OCI-LY3 (cell line): Measurements from ENCODE around the gene LHFPL4.

ENCODE experiments used
- H2AFZ ChIP-seq: fragments of 200-600, 300-600 bp; shearing (Covaris generic); 2 replicates; pipeline ENCODE4 v1.6.0; 2014; ENCODE audit warnings: antibody characterized with exemption, low read depth, low read length
- H3K27ac ChIP-seq: fragments of 200-600, 300-600 bp; sonication (generic); 2 replicates; pipeline ENCODE4 v1.5.1; 2014; ENCODE audit warnings: mild to moderate bottlenecking, low read length, moderate library complexity, mixed read lengths
- H3K27me3 ChIP-seq: fragments of 200-600, 300-600 bp; sonication (generic); 2 replicates; pipeline ENCODE4 v1.6.1; 2014; ENCODE audit warnings: low read depth, low read length, mixed read lengths
- H3K36me3 ChIP-seq: fragments of 200-600, 300-600 bp; sonication (generic); replicated peaks from 2 replicates; pipeline ENCODE3; 2014; ENCODE audit warnings: low read depth, low read length, mixed read lengths
- H3K4me1 ChIP-seq: fragments of 300-600, 200-600 bp; sonication (generic); 2 replicates; pipeline ENCODE4 v1.6.1; 2014; ENCODE audit warnings: low read length, mixed read lengths
- H3K4me2 ChIP-seq: fragments of 200-600, 300-600 bp; sonication (generic); 2 replicates; pipeline ENCODE4 v1.6.1; 2014; ENCODE audit warnings: low read length, mixed read lengths
- H3K4me3 ChIP-seq: fragments of 300-600, 200-600 bp; sonication (generic); 2 replicates; pipeline ENCODE4 v1.5.1; 2014; ENCODE audit warnings: antibody characterized with exemption, mild to moderate bottlenecking, low read length, moderate library complexity
- H3K79me2 ChIP-seq: fragments of 300-600, 200-600 bp; shearing (Covaris generic); 2 replicates; pipeline ENCODE4 v1.6.1; 2014; ENCODE audit warnings: mild to moderate bottlenecking, low read length, mixed read lengths
- H3K9ac ChIP-seq: fragments of 300-600, 200-600 bp; shearing (Covaris generic); 2 replicates; pipeline ENCODE4 v1.6.0; 2014; ENCODE audit warnings: mild to moderate bottlenecking, low read length, moderate library complexity
- H3K9me3 ChIP-seq: fragments of 200-600, 300-600 bp; shearing (Covaris generic); 2 replicates; pipeline ENCODE4 v1.6.1; 2014; ENCODE audit warnings: low read length, mixed read lengths; ENCODE audit not compliant: insufficient read depth
- H4K20me1 ChIP-seq: fragments of 200-600, 300-600 bp; sonication (generic); 2 replicates; pipeline ENCODE4 v1.6.1; 2016; ENCODE audit warnings: low read length, mixed read lengths; ENCODE audit not compliant: insufficient read depth
- CTCF ChIP-seq: fragments of 200-600, 300-600 bp; sonication (generic); IDR thresholded peaks from 2 replicates; pipeline ENCODE4 v1.5.1; 2014; ENCODE audit warnings: antibody characterized with exemption, low read length, low read depth
- EZH2phosphoT487 ChIP-seq: fragments of 200-600 bp; shearing (Covaris generic); IDR thresholded peaks from 2 replicates; pipeline ENCODE4 v1.6.1; 2018; ENCODE audit warnings: antibody characterized with exemption, mixed run types, low read depth

LHFPL4 gene

GRCh38 chr3:9500108-9501050 lies 53.2 kb downstream of the LHFPL4 start:
- Histone ChIP-seq H3K9me3 (no peaks in the 10 kb centered on the region), H3K79me2 (no peaks in the 10 kb centered on the region), H3K4me1 (peaks cover 2% of the 10 kb centered on the region; the same call in 1 of the 2 replicates), H2AFZ (no peak overlapping the region), H3K27me3 (no peaks in the 10 kb centered on the region), H3K36me3 (no peaks in the 10 kb centered on the region), H3K4me3 (no peak overlapping the region), H3K9ac (no peak overlapping the region), H4K20me1 (no peaks in the 10 kb centered on the region), H3K27ac (no peak overlapping the region), H3K4me2 (no peak overlapping the region)
- TF ChIP-seq EZH2phosphoT487 (no peak), CTCF (peak; percentile 46)

- no peak overlapping the region for H3K4me2 ChIP-seq
Observed at GRCh38 chr3:9499455-9500107, 54.0 kb downstream of the LHFPL4 start.

GRCh38 chr3:9498781-9499180 lies 54.8 kb downstream of the LHFPL4 start:
- no peaks in the 10 kb centered on the region for H3K4me1 ChIP-seq
- H3K4me3 ChIP-seq = no peak overlapping the region
- H2AFZ ChIP-seq = no peak overlapping the region
- H3K27me3 ChIP-seq = no peaks in the 10 kb centered on the region
- no peaks in the 10 kb centered on the region for H3K9me3 ChIP-seq
- no peak overlapping the region for H3K9ac ChIP-seq
- H3K27ac ChIP-seq = no peak overlapping the region
- H3K79me2 ChIP-seq = no peaks in the 10 kb centered on the region
- no peaks in the 10 kb centered on the region for H4K20me1 ChIP-seq
- no peaks in the 10 kb centered on the region for H3K36me3 ChIP-seq
- TF ChIP-seq EZH2phosphoT487 = no peak
- TF ChIP-seq CTCF = no peak
- no peak overlapping the region for H3K4me2 ChIP-seq

More at GRCh38 chr3:9499455-9500107, 54.0 kb downstream of the LHFPL4 start:
- H3K27ac ChIP-seq = no peak overlapping the region
- H2AFZ ChIP-seq = no peak overlapping the region
- H3K27me3 ChIP-seq = no peaks in the 10 kb centered on the region
- no peak overlapping the region for H3K4me3 ChIP-seq
- H3K79me2 ChIP-seq = no peaks in the 10 kb centered on the region
- H4K20me1 ChIP-seq = no peaks in the 10 kb centered on the region
- no peaks in the 10 kb centered on the region for H3K36me3 ChIP-seq
- H3K9me3 ChIP-seq = no peaks in the 10 kb centered on the region
- H3K9ac ChIP-seq = no peak overlapping the region
- H3K4me1 ChIP-seq = peaks cover 2% of the 10 kb centered on the region; the same call in 1 of the 2 replicates
- TF ChIP-seq EZH2phosphoT487 = no peak
- TF ChIP-seq CTCF = no peak

- Histone ChIP-seq H2AFZ (no peak overlapping the region), H3K27me3 (no peaks in the 10 kb centered on the region), H3K9me3 (no peaks in the 10 kb centered on the region), H3K4me1 (no peaks in the 10 kb centered on the region), H3K4me3 (no peak overlapping the region), H3K36me3 (no peaks in the 10 kb centered on the region), H3K79me2 (no peaks in the 10 kb centered on the region), H4K20me1 (no peaks in the 10 kb centered on the region), H3K9ac (no peak overlapping the region), H3K27ac (no peak overlapping the region), H3K4me2 (no peak overlapping the region)
- TF ChIP-seq CTCF = no peak
- TF ChIP-seq EZH2phosphoT487 = no peak
Observed at GRCh38 chr3:9497821-9498565, 55.6 kb downstream of the LHFPL4 start.
